Common myeloid progenitor, CD34-positive (primary cell): Measurements from ENCODE around the gene CTTNBP2NL.

Experiments
- CTCF ChIA-PET: fragments of 350-600 bp; sonication (Branson Sonifier 250); formaldehyde crosslinking; loops from one replicate; lab custom pipeline; 2021; ENCODE audit warnings: antibody characterized with exemption; lab: Charles Lee
- POLR2A ChIA-PET: fragments of 350-600 bp; sonication (Branson Sonifier 250); formaldehyde crosslinking; loops from one replicate; lab custom pipeline; 2021; ENCODE audit warnings: antibody characterized with exemption; lab: Charles Lee
- DNase-seq, 3 donors: peaks; one replicate each; pipeline versions ENCODE4 v3.0.0 to v3.0.0-alpha.2; 2013
- H3K27ac ChIP-seq, 2 experiments: 1 replicate in 1 of 2; 2 replicates in 1 of 2; pipeline ENCODE4 v1.7.0; 2013; ENCODE audit warnings: inconsistent platforms in 2 of 2, low read length in 2 of 2, mild to moderate bottlenecking in 2 of 2, low read depth in 1 of 2, moderate library complexity in 1 of 2; ENCODE audit not compliant: severe bottlenecking in 2 of 2, insufficient read depth in 1 of 2, poor library complexity in 1 of 2
- H3K27me3 ChIP-seq, 5 experiments: replicated peaks in 2 of 5; 1 replicate in 3 of 5; 2 replicates in 2 of 5; pipeline versions ENCODE4 v1.6.1 to v1.7.0; 2013; ENCODE audit warnings: low read length in 4 of 5, mild to moderate bottlenecking in 2 of 5, moderate library complexity in 2 of 5, inconsistent platforms in 1 of 5; ENCODE audit not compliant: insufficient read depth in 5 of 5, control insufficient read depth in 4 of 5
- H3K36me3 ChIP-seq, 4 experiments: 1 replicate in 2 of 4; 2 replicates in 2 of 4; pipeline versions ENCODE4 v1.6.1 to v1.7.0; 2013; ENCODE audit warnings: low read length in 3 of 4, control low read depth in 1 of 4, mild to moderate bottlenecking in 1 of 4; ENCODE audit not compliant: control insufficient read depth in 4 of 4, insufficient read depth in 4 of 4
- H3K4me1 ChIP-seq, 4 experiments: 1 replicate in 3 of 4; 2 replicates in 1 of 4; pipeline versions ENCODE4 v1.6.1 to v1.7.1; 2013; ENCODE audit warnings: low read length in 3 of 4, mild to moderate bottlenecking in 3 of 4, control low read depth in 1 of 4, inconsistent platforms in 1 of 4, moderate library complexity in 1 of 4; ENCODE audit not compliant: control insufficient read depth in 4 of 4, insufficient read depth in 4 of 4; ENCODE audit errors: control extremely low read depth in 1 of 4
- H3K4me3 ChIP-seq, 7 experiments: 1 replicate in 4 of 7; 2 replicates in 3 of 7; pipeline versions ENCODE4 v1.5.1 to v1.7.0; 2013; ENCODE audit warnings: mild to moderate bottlenecking in 7 of 7, low read length in 6 of 7, moderate library complexity in 6 of 7, inconsistent platforms in 2 of 7, low read depth in 2 of 7, control low read depth in 1 of 7; ENCODE audit not compliant: insufficient read depth in 4 of 7, control insufficient read depth in 1 of 7; ENCODE audit errors: extremely low read depth in 1 of 7
- H3K9me3 ChIP-seq, 5 experiments: 1 replicate in 4 of 5; 2 replicates in 1 of 5; pipeline versions ENCODE4 v1.6.1 to v1.7.1; 2013; ENCODE audit warnings: low read length in 4 of 5, mild to moderate bottlenecking in 2 of 5, inconsistent platforms in 1 of 5, low read depth in 1 of 5, moderate library complexity in 1 of 5; ENCODE audit not compliant: control insufficient read depth in 4 of 5, insufficient read depth in 2 of 5; ENCODE audit errors: control extremely low read depth in 1 of 5
- WGBS: methylation state at CpG from one replicate; pipeline ENCODE4 v1.1.5; 2013; ENCODE audit not compliant: insufficient coverage; 5-methylcytosine and 5-hydroxymethylcytosine counted together

CTTNBP2NL gene

GRCh38 chr1:112510340-112510739 is 114.3 kb downstream of the CTTNBP2NL start:
- ChIA-PET CTCF (interaction anchor here (1.3 to 3.6 kb wide), 2 partner anchors 9 to 17 kb away, joined by 3 to 19 read pairs; no protein-coding TSS in a partner anchor), POLR2A (no interaction called here)
- Histone ChIP-seq H3K27ac (no peak overlapping the region), H3K27me3 (peaks cover 5 to 64% (median 37%) of the 10 kb centered on the region in 5 experiments), H3K36me3 (no peaks in the 10 kb centered on the region), H3K4me3 (no peak overlapping the region), H3K4me1 (peaks cover 0 to 19% (median 16%) of the 10 kb centered on the region in 4 experiments), H3K9me3 (no peaks in the 10 kb centered on the region)
- no CpG with 5 or more reads among the region's 7 CpGs for WGBS
- no peak for DNase-seq
